Measurements from ENCODE around the gene USP40. TPM values are rescaled to one million over a fixed set of nuclear protein-coding genes. Genes with fewer than 3 reads are reported as not detected.

USP40 gene
- total RNA-seq, 1 experiment from 2014 or later = 22.1 TPM

GRCh38 chr2:233556881-233557736 lies 9.5 kb downstream of the USP40 start:
- peak; percentile 68 for DNase-seq (ENCODE audit: low read depth)

- no peak for DNase-seq (ENCODE audit: low read depth)
These were observed 13.2 kb downstream of the USP40 start for GRCh38 chr2:233553366-233553765.

- no peak for DNase-seq (ENCODE audit: low read depth)
These were observed 15.1 kb downstream of the USP40 start for GRCh38 chr2:233551491-233551890.

GRCh38 chr2:233546774-233547173 lies 19.8 kb downstream of the USP40 start:
- no peak for DNase-seq (ENCODE audit: low read depth)

- DNase-seq (ENCODE audit: low read depth) = no peak
These were observed 20.5 kb downstream of the USP40 start for GRCh38 chr2:233546101-233546500.

- peak; percentile 6 for DNase-seq (ENCODE audit: low read depth)
These were observed 22.4 kb downstream of the USP40 start for GRCh38 chr2:233544200-233544610.

- DNase-seq (ENCODE audit: low read depth) = no peak
These were observed 24.1 kb downstream of the USP40 start for GRCh38 chr2:233542507-233542906.

GRCh38 chr2:233538741-233539140 lies 27.8 kb downstream of the USP40 start:
- DNase-seq (ENCODE audit: low read depth) = no peak

- no peak for DNase-seq (ENCODE audit: low read depth)
These were observed 31.3 kb downstream of the USP40 start for GRCh38 chr2:233535271-233535670.

- no peak for DNase-seq (ENCODE audit: low read depth)
These were observed 33.6 kb downstream of the USP40 start for GRCh38 chr2:233532971-233533370.

- no peak for DNase-seq (ENCODE audit: low read depth)
These were observed 34.6 kb downstream of the USP40 start for GRCh38 chr2:233531955-233532354.

GRCh38 chr2:233530381-233530780 lies 36.2 kb downstream of the USP40 start:
- DNase-seq (ENCODE audit: low read depth) = no peak

- no peak for DNase-seq (ENCODE audit: low read depth)
These were observed 38.4 kb downstream of the USP40 start for GRCh38 chr2:233528182-233528581.

GRCh38 chr2:233525791-233526190 lies 40.8 kb downstream of the USP40 start:
- DNase-seq (ENCODE audit: low read depth) = no peak

GRCh38 chr2:233519787-233520611 lies 46.6 kb downstream of the USP40 start:
- DNase-seq (ENCODE audit: low read depth) = no peak

- DNase-seq (ENCODE audit: low read depth) = no peak
These were observed 52.5 kb downstream of the USP40 start for GRCh38 chr2:233513953-233514655.

- no peak for DNase-seq (ENCODE audit: low read depth)
These were observed 62.5 kb downstream of the USP40 start for GRCh38 chr2:233503947-233504637.

- no peak for DNase-seq (ENCODE audit: low read depth)
These were observed 63.1 kb downstream of the USP40 start for GRCh38 chr2:233503481-233503880.

- DNase-seq (ENCODE audit: low read depth) = peak; percentile 75
These were observed 65.1 kb downstream of the USP40 start for GRCh38 chr2:233501198-233502076.

GRCh38 chr2:233499928-233500327 lies 66.7 kb downstream of the USP40 start:
- DNase-seq (ENCODE audit: low read depth) = no peak

- no peak for DNase-seq (ENCODE audit: low read depth)
These were observed 68.5 kb downstream of the USP40 start for GRCh38 chr2:233498126-233498525.

Measured in Daoy (cell line).